Measurements from ENCODE around the gene LSM14A. TPM values are rescaled to one million over a fixed set of nuclear protein-coding genes. Genes with fewer than 3 reads are reported as not detected.

LSM14A gene
- total and polyA plus RNA-seq, 2 of the 13 experiments (the other 11 are each of a cell fraction or from before 2014, with no cell fraction given): 77.0 to 83.6 TPM

- no peak for TF ChIP-seq ZHX2 (IDR thresholded peaks at IDR 0.05; ENCODE audit: low read depth)
- TF ChIP-seq ZHX2 (CRISPR knock-in tag; IDR thresholded peaks at IDR 0.05; ENCODE audit: borderline replicate concordance): no peak
- TF ChIP-seq TEAD2 (CRISPR knock-in tag; IDR thresholded peaks at IDR 0.05): no peak
- no peak for TF ChIP-seq NONO (IDR thresholded peaks at IDR 0.05)
- TF ChIP-seq NONO (CRISPR knock-in tag; conservative IDR thresholded peaks at IDR 0.05): peak; percentile 40; the same call in 1 of the 2 replicates
- no peak for TF ChIP-seq SRY (CRISPR knock-in tag; IDR thresholded peaks at IDR 0.05)
- TF ChIP-seq CSRNP1 (CRISPR knock-in tag; IDR thresholded peaks at IDR 0.05): peak; percentile 61; the same call in 1 of the 2 replicates
- TF ChIP-seq ZNF230 (CRISPR knock-in tag; IDR thresholded peaks at IDR 0.05): no peak
- no peak for TF ChIP-seq ONECUT2 (CRISPR knock-in tag; IDR thresholded peaks at IDR 0.05)
- TF ChIP-seq CEBPG (CRISPR knock-in tag; IDR thresholded peaks at IDR 0.05): no peak
- TF ChIP-seq ZNF549 (CRISPR knock-in tag; IDR thresholded peaks at IDR 0.05): 0 out of 2 replicates have a peak, but pooled peaks have one; percentile 11
- TF ChIP-seq SAP130 (CRISPR knock-in tag; IDR thresholded peaks at IDR 0.05; ENCODE audit: low read depth): no peak
- TF ChIP-seq HOXA5 (CRISPR knock-in tag; IDR thresholded peaks at IDR 0.05): no peak
- no peak for TF ChIP-seq ZNF256 (CRISPR knock-in tag; conservative IDR thresholded peaks at IDR 0.05)
- peak; percentile 67; the same call in 1 of the 2 replicates for TF ChIP-seq ZNF337 (CRISPR knock-in tag; IDR thresholded peaks at IDR 0.05; ENCODE audit: borderline replicate concordance, low read depth)
- no peak for TF ChIP-seq ZNF746 (CRISPR knock-in tag; IDR thresholded peaks at IDR 0.05)
- no peak for TF ChIP-seq ZNF703 (CRISPR knock-in tag; IDR thresholded peaks at IDR 0.05; ENCODE audit: borderline replicate concordance)
- TF ChIP-seq ZNF878 (CRISPR knock-in tag; IDR thresholded peaks at IDR 0.05): no peak
- TF ChIP-seq ZNF280B (CRISPR knock-in tag; IDR thresholded peaks at IDR 0.05; ENCODE audit: borderline replicate concordance): no peak
- TF ChIP-seq MATR3 (CRISPR knock-in tag; IDR thresholded peaks at IDR 0.05): no peak
Observed at GRCh38 chr19:34172661-34173192, 423 bp downstream of the LSM14A start (continued).
